Measurements from ENCODE around the gene DDX41. TPM values are rescaled to one million over a fixed set of nuclear protein-coding genes. Genes with fewer than 3 reads are reported as not detected.
A peak's percentile ranks its signal among the peaks of the same experiment; 100 is the strongest.

Gene DDX41
- total RNA-seq, 1 experiment from 2014 or later: 318 TPM

DNA sequence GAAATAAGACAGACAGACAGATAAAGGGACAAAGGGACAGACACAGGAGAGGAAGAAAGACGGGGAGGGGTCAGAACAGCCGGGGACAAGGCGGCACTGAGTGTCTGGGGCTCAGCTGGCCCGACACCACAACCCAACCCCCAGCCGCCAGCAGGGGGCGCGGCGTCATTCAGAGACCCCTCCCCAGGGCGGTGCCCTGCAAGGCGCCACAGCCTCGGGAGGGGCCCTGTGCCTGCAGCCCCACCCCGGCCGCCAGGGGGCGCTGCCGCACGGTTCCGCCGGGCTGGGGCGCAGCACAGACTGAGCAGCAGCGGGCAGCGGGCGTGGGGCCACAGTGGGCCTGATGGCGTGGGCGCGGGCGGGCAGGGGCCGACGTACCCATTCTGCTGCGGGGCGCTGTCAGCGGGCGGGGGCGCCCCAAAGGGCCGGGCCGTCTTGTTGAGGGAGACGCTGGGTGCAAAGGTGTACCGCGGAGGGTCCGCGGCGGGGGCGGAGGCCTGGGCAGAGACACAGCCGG is 25.3 kb downstream of the DDX41 start:
- peaks cover 38% of the 10 kb centered on the region for H3K79me2 ChIP-seq (ENCODE audit: low read length)
- peaks cover 56% of the 10 kb centered on the region for H3K36me3 ChIP-seq (ENCODE audit: low read depth, low read length)
- H3K9me3 ChIP-seq (ENCODE audit: low read length): no peaks in the 10 kb centered on the region
- BruUV-seq (replicated peaks): no TSS peak
- no peak overlapping the region for H3K9ac ChIP-seq (ENCODE audit: low read length)
- H4K20me1 ChIP-seq (ENCODE audit: low read length): peaks cover 8% of the 10 kb centered on the region; the same call in 1 of the 2 replicates
- H3K27ac ChIP-seq (ENCODE audit: low read length): no peak overlapping the region
- TF ChIP-seq, protein P1, sequence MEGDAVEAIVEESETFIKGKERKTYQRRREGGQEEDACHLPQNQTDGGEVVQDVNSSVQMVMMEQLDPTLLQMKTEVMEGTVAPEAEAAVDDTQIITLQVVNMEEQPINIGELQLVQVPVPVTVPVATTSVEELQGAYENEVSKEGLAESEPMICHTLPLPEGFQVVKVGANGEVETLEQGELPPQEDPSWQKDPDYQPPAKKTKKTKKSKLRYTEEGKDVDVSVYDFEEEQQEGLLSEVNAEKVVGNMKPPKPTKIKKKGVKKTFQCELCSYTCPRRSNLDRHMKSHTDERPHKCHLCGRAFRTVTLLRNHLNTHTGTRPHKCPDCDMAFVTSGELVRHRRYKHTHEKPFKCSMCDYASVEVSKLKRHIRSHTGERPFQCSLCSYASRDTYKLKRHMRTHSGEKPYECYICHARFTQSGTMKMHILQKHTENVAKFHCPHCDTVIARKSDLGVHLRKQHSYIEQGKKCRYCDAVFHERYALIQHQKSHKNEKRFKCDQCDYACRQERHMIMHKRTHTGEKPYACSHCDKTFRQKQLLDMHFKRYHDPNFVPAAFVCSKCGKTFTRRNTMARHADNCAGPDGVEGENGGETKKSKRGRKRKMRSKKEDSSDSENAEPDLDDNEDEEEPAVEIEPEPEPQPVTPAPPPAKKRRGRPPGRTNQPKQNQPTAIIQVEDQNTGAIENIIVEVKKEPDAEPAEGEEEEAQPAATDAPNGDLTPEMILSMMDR (conservative IDR thresholded peaks at IDR 0.05; ENCODE audit: low read depth, low read length): peak; percentile 72
- no peak for TF ChIP-seq EZH2phosphoT487 (IDR thresholded peaks at IDR 0.05; ENCODE audit: borderline replicate concordance, low read length)
- H3F3A ChIP-seq (ENCODE audit: low read length, unreplicated experiment): peaks cover 4% of the 10 kb centered on the region
- ATAC-seq: no peak
- no peaks in the 10 kb centered on the region for H3K9me2 ChIP-seq (replicated peaks; ENCODE audit: low read length)
- ChIA-PET CTCF (no interaction called here), POLR2A (ENCODE audit: unreplicated experiment) (no interaction called here)
- H3K4me1 ChIP-seq (ENCODE audit: insufficient read depth, low read length): peaks cover 36% of the 10 kb centered on the region
- intact Hi-C loops (cut with micrococcal nuclease): no loop called here
- H2AFZ ChIP-seq (ENCODE audit: low read length): no peak overlapping the region
- no peak overlapping the region for H3K4me3 ChIP-seq (ENCODE audit: low read length)
- no peaks in the 10 kb centered on the region for H3K27me3 ChIP-seq (ENCODE audit: low read length)
- peak; percentile 38 for DNase-seq
- no peak overlapping the region for H3K4me2 ChIP-seq (ENCODE audit: low read length)

- Histone ChIP-seq H3K27ac (ENCODE audit: low read length) (no peak overlapping the region), H3K9me2 (replicated peaks; ENCODE audit: low read length) (no peaks in the 10 kb centered on the region), H3K27me3 (ENCODE audit: low read length) (no peaks in the 10 kb centered on the region), H3K4me2 (ENCODE audit: low read length) (no peak overlapping the region), H2AFZ (ENCODE audit: low read length) (no peak overlapping the region), H3K4me1 (ENCODE audit: insufficient read depth, low read length) (peaks cover 31% of the 10 kb centered on the region), H3K9me3 (ENCODE audit: low read length) (no peaks in the 10 kb centered on the region), H3K79me2 (ENCODE audit: low read length) (peaks cover 33% of the 10 kb centered on the region), H4K20me1 (ENCODE audit: low read length) (peaks cover 8% of the 10 kb centered on the region; the same call in 1 of the 2 replicates), H3K4me3 (ENCODE audit: low read length) (no peak overlapping the region), H3K9ac (ENCODE audit: low read length) (no peak overlapping the region), H3K36me3 (ENCODE audit: low read depth, low read length) (peaks cover 56% of the 10 kb centered on the region), H3F3A (ENCODE audit: low read length, unreplicated experiment) (peaks cover 4% of the 10 kb centered on the region)
- DNase-seq: no peak
- ChIA-PET CTCF (no interaction called here), POLR2A (ENCODE audit: unreplicated experiment) (no interaction called here)
- BruUV-seq (replicated peaks): no TSS peak
- intact Hi-C loops (cut with micrococcal nuclease): no loop called here
- no peak for TF ChIP-seq EZH2 (IDR thresholded peaks at IDR 0.05; ENCODE audit: low read length, unreplicated experiment)
- TF ChIP-seq, protein P1 (conservative IDR thresholded peaks at IDR 0.05; ENCODE audit: low read depth, low read length): no peak
- no peak for TF ChIP-seq EZH2phosphoT487 (IDR thresholded peaks at IDR 0.05; ENCODE audit: borderline replicate concordance, low read length)
- no peak for ATAC-seq
These were observed 25.8 kb downstream of the DDX41 start for GRCh38 chr5:177490992-177491391.

DNA sequence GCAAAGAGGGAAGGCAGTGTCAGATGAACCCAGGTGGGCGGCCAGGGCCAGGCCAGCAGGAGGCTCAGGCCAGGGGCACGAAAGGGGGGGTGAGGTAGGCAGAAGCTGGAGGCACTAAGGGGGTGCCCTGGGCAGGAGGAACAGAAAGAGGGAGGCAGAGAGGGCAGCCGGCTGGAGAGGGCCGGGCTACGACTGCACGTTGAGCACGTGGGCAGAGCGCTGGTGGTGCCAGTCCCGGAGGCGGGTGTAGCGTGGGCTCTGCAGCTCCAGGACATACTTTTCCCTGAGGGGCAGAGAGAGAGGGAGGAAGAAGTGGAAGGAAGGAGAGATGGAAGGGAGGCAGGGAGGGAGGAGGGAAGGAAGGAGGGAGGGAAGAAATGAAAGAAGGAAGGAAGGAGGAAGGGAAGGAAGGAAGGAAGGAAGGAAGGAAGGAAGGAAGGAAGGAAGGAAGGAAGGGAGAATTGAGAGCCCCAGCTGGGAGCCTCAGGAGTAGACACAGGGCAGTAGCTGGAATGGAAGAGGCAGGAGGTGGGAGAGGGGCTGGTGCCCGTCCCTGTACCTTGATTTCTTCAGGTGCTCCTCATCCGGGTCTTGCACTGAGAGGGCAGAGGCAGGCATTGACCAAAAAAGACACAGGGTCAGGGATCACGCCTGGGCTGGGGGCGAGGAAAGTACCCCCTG is 26.3 kb downstream of the DDX41 start:
- DNase-seq: no peak
- TF ChIP-seq EZH2phosphoT487 (IDR thresholded peaks at IDR 0.05; ENCODE audit: borderline replicate concordance, low read length): no peak
- no peak for TF ChIP-seq EZH2 (IDR thresholded peaks at IDR 0.05; ENCODE audit: low read length, unreplicated experiment)
- Histone ChIP-seq H3F3A (ENCODE audit: low read length, unreplicated experiment) (no peaks in the 10 kb centered on the region), H3K9ac (ENCODE audit: low read length) (no peak overlapping the region), H4K20me1 (ENCODE audit: low read length) (peaks cover 4% of the 10 kb centered on the region; the same call in 1 of the 2 replicates), H3K9me2 (replicated peaks; ENCODE audit: low read length) (no peaks in the 10 kb centered on the region), H3K4me3 (ENCODE audit: low read length) (no peak overlapping the region), H3K27me3 (ENCODE audit: low read length) (no peaks in the 10 kb centered on the region), H3K27ac (ENCODE audit: low read length) (no peak overlapping the region), H3K79me2 (ENCODE audit: low read length) (peaks cover 27% of the 10 kb centered on the region), H2AFZ (ENCODE audit: low read length) (no peak overlapping the region), H3K4me1 (ENCODE audit: insufficient read depth, low read length) (peaks cover 25% of the 10 kb centered on the region), H3K4me2 (ENCODE audit: low read length) (no peak overlapping the region), H3K9me3 (ENCODE audit: low read length) (no peaks in the 10 kb centered on the region), H3K36me3 (ENCODE audit: low read depth, low read length) (peaks cover 56% of the 10 kb centered on the region)
- CTCF ChIA-PET: no interaction called here
- POLR2A ChIA-PET (ENCODE audit: unreplicated experiment): no interaction called here
- no TSS peak for BruUV-seq (replicated peaks)
- no peak for ATAC-seq
- intact Hi-C loops (cut with micrococcal nuclease): no loop called here
